H1 (cell line): ENCODE measurements around the gene SMIM38. TPM values are rescaled to one million over a fixed set of nuclear protein-coding genes. Genes with fewer than 3 reads are reported as not detected.

Source experiments
- CREB1 ChIP-seq: IDR thresholded peaks from 2 replicates; pipeline ENCODE4 v1.6.1; 2012; ENCODE audit warnings: inconsistent platforms
- CTBP2 ChIP-seq: IDR thresholded peaks from 2 replicates; pipeline ENCODE4 v1.7.0; 2011; ENCODE audit warnings: borderline replicate concordance, mild to moderate bottlenecking, moderate library complexity, mixed read lengths, low read length; ENCODE audit not compliant: insufficient read depth, insufficient read length
- GTF2F1 ChIP-seq: IDR thresholded peaks from 2 replicates; pipeline ENCODE4 v1.6.1; 2012; ENCODE audit warnings: low read depth, low read length, improper control_type of control experiment, borderline replicate concordance
- HDAC6 ChIP-seq: IDR thresholded peaks from one replicate; pipeline ENCODE4 v1.7.1; 2012; ENCODE audit warnings: low read depth, mild to moderate bottlenecking, inconsistent platforms, low read length, moderate library complexity
- JUN ChIP-seq: IDR thresholded peaks from 2 replicates; pipeline ENCODE4 v1.6.1; 2011; ENCODE audit warnings: low read depth, mild to moderate bottlenecking, improper control_type of control experiment, low read length
- JUND ChIP-seq: IDR thresholded peaks from 2 replicates; pipeline ENCODE4 v1.6.1; 2011; ENCODE audit warnings: mild to moderate bottlenecking, improper control_type of control experiment, low read length
- KDM4A ChIP-seq: IDR thresholded peaks from one replicate; pipeline ENCODE4 v1.7.1; 2012; ENCODE audit warnings: low read depth, mild to moderate bottlenecking, moderate library complexity, low read length, inconsistent platforms; ENCODE audit not compliant: severe bottlenecking
- PHF8 ChIP-seq: fragments of 200-600 bp; sonication (generic); conservative IDR thresholded peaks from 2 replicates; pipeline ENCODE4 v1.7.1; 2012; ENCODE audit warnings: low read depth, mild to moderate bottlenecking, inconsistent platforms, low read length, moderate library complexity
- POLR2A ChIP-seq, 2 experiments: IDR thresholded peaks; 1 replicate in 1 of 2; 2 replicates in 1 of 2; pipeline ENCODE4 v1.6.1; 2011; ENCODE audit warnings: low read depth in 2 of 2, low read length in 2 of 2, mild to moderate bottlenecking in 2 of 2; ENCODE audit errors: control extremely low read depth in 1 of 2
- SP2 ChIP-seq: IDR thresholded peaks from 2 replicates; pipeline ENCODE4 v1.6.1; 2012; ENCODE audit warnings: mild to moderate bottlenecking, low read length, inconsistent platforms
- SRF ChIP-seq: IDR thresholded peaks from 2 replicates; pipeline ENCODE4 v1.6.1; 2011; ENCODE audit warnings: mild to moderate bottlenecking, low read depth, low read length, moderate library complexity
- SUZ12 ChIP-seq: fragments of 200-600 bp; sonication (generic); IDR thresholded peaks from 2 replicates; pipeline ENCODE4 v1.6.1; 2012; ENCODE audit warnings: mild to moderate bottlenecking, inconsistent platforms, low read length, moderate library complexity, mixed read lengths
- TCF12 ChIP-seq: IDR thresholded peaks from 2 replicates; pipeline ENCODE4 v1.6.1; 2011; ENCODE audit warnings: low read depth, mild to moderate bottlenecking, low read length
- polyA plus RNA-seq, 7 experiments: library from polyadenylated mRNA; depleted of rRNA in 3 of 7; stranded (reverse) in 5 of 7; unstranded in 2 of 7; fragments of >200 nt in 5 of 7; fragments of 200-250 nt in 2 of 7; gene quantifications; 1 replicate in 5 of 7; 2 replicates in 1 of 7; 4 replicates in 1 of 7; pipeline versions ENCODE4 v1.2.1 to v1.2.3, GENCODE V29; 2011 to 2013; ENCODE audit warnings: missing spikeins in 2 of 7, mixed read lengths in 2 of 7
- total RNA-seq: library from RNA; stranded (reverse); fragmentation: NEBNext Ultra II Directional; extraction: Animal tissue kit (Norgen Biotek cat#: 25700); gene quantifications from 2 replicates; pipeline ENCODE4 v1.2.1, GENCODE V29; 2021

The SMIM38 gene
- total and polyA plus RNA-seq, 2 of the 8 experiments (the other 6 are each of a cell fraction or from before 2014, with no cell fraction given): 0.17 to 0.20 TPM

- TF ChIP-seq CREB1: no peak
- no peak for TF ChIP-seq SP2
- no peak for TF ChIP-seq CTBP2
- TF ChIP-seq POLR2A (IDR thresholded peaks at IDR 0.05; ENCODE audit: control extremely low read depth in 1 of 2, low read depth in 2 of 2, low read length in 2 of 2): no peak
- no peak for TF ChIP-seq GTF2F1
- no peak for TF ChIP-seq KDM4A
- peak; percentile 75; the same call in 1 of the 2 replicates for TF ChIP-seq JUN
- TF ChIP-seq PHF8: no peak
- no peak for TF ChIP-seq SUZ12
- TF ChIP-seq HDAC6: no peak
- TF ChIP-seq JUND: peak; percentile 91
- TF ChIP-seq SRF: peak; percentile 24; the same call in 1 of the 2 replicates
- TF ChIP-seq TCF12: no peak
Measured at GRCh38 chr11:69166218-69167115, 10.7 kb downstream of the SMIM38 start (continued).
